A549 (cell line): ENCODE measurements around the gene LHX2. TPM values are rescaled to one million over a fixed set of nuclear protein-coding genes. Genes with fewer than 3 reads are reported as not detected.

Experiments used
- polyA plus RNA-seq, 4 experiments: library from polyadenylated mRNA; depleted of rRNA in 3 of 4; stranded (reverse); fragments of >200 nt; fragmentation: RNase III in 1 of 4; extraction: RNeasy Plus Mini Kit Qiagen cat#74134 plus additional on column Dnase treatment in 1 of 4; gene quantifications; 2 replicates in 3 of 4; 3 replicates in 1 of 4; pipeline ENCODE4 v1.2.3, GENCODE V29; 2011 to 2017

LHX2 gene
- polyA plus RNA-seq, 2 of the 4 experiments (the other 2 are of a cell fraction): 2.4 to 4.4 TPM

Other genes starting within 250 kb of the LHX2 start
- 21.9 and 22.1 TPM in 2 replicates for gene DENND1A, start 81.6 kb upstream of the LHX2 start, polyA plus RNA-seq (2011; rRNA removed)
- 14.9 to 15.6 TPM (median 15.1 TPM) in 3 replicates for gene DENND1A, start 81.6 kb upstream of the LHX2 start, polyA plus RNA-seq (2017; fragmentation: RNase III; extraction: RNeasy Plus Mini Kit Qiagen cat#74134 plus additional on column Dnase treatment)
- gene NEK6, start 246.2 kb downstream of the LHX2 start, polyA plus RNA-seq (2011; rRNA removed): 33.7 and 38.7 TPM in 2 replicates
- 26.1 to 38.6 TPM (median 29.8 TPM) in 3 replicates for gene NEK6, start 246.2 kb downstream of the LHX2 start, polyA plus RNA-seq (2017; fragmentation: RNase III; extraction: RNeasy Plus Mini Kit Qiagen cat#74134 plus additional on column Dnase treatment)